ENCODE results near the gene IGLON5.

Gene IGLON5

GRCh38 chr19:51327066-51328001 is 15.9 kb downstream of the IGLON5 start:
- no peak for TF ChIP-seq CTCF (IDR thresholded peaks at IDR 0.05; ENCODE audit: low read depth, low read length)
- in situ Hi-C loops (cut with HindIII; ENCODE audit: low sequenced_read_pairs) = no loop called here
- no peak overlapping the region for H3K4me3 ChIP-seq (ENCODE audit: low read depth, low read length)
- DNase-seq (ENCODE audit: low read depth, low spot score) = no peak

- in situ Hi-C loops (cut with HindIII; ENCODE audit: low sequenced_read_pairs) = no loop called here
- no peak for DNase-seq (ENCODE audit: low read depth, low spot score)
- H3K4me3 ChIP-seq (ENCODE audit: low read depth, low read length) = no peak overlapping the region
- no peak for TF ChIP-seq CTCF (IDR thresholded peaks at IDR 0.05; ENCODE audit: low read depth, low read length)
Measured at GRCh38 chr19:51329411-51329810, 18.0 kb downstream of the IGLON5 start.

GRCh38 chr19:51330366-51330765 is 18.9 kb downstream of the IGLON5 start:
- H3K4me3 ChIP-seq (ENCODE audit: low read depth, low read length) = no peak overlapping the region
- in situ Hi-C loops (cut with HindIII; ENCODE audit: low sequenced_read_pairs) = no loop called here
- DNase-seq (ENCODE audit: low read depth, low spot score) = no peak
- TF ChIP-seq CTCF (IDR thresholded peaks at IDR 0.05; ENCODE audit: low read depth, low read length) = no peak

GRCh38 chr19:51331193-51331592 is 19.7 kb downstream of the IGLON5 start:
- no peak for TF ChIP-seq CTCF (IDR thresholded peaks at IDR 0.05; ENCODE audit: low read depth, low read length)
- no peak for DNase-seq (ENCODE audit: low read depth, low spot score)
- no peak overlapping the region for H3K4me3 ChIP-seq (ENCODE audit: low read depth, low read length)
- in situ Hi-C loops (cut with HindIII; ENCODE audit: low sequenced_read_pairs) = no loop called here

GRCh38 chr19:51331716-51332115 is 20.3 kb downstream of the IGLON5 start:
- no peak for TF ChIP-seq CTCF (IDR thresholded peaks at IDR 0.05; ENCODE audit: low read depth, low read length)
- no peak overlapping the region for H3K4me3 ChIP-seq (ENCODE audit: low read depth, low read length)
- no peak for DNase-seq (ENCODE audit: low read depth, low spot score)
- in situ Hi-C loops (cut with HindIII; ENCODE audit: low sequenced_read_pairs) = no loop called here

GRCh38 chr19:51333836-51334460 is 22.5 kb downstream of the IGLON5 start:
- in situ Hi-C loops (cut with HindIII; ENCODE audit: low sequenced_read_pairs) = no loop called here
- DNase-seq (ENCODE audit: low read depth, low spot score) = no peak
- TF ChIP-seq CTCF (IDR thresholded peaks at IDR 0.05; ENCODE audit: low read depth, low read length) = no peak
- H3K4me3 ChIP-seq (ENCODE audit: low read depth, low read length) = no peak overlapping the region
